ENCODE data around the gene ASIP. TPM values are rescaled to one million over a fixed set of nuclear protein-coding genes. Genes with fewer than 3 reads are reported as not detected.
"Not testable (repeated sequence)": the region's sequence is repeated elsewhere in the genome, so short reads cannot be mapped to it uniquely, and the experiment has no call there.

Gene ASIP
- not detected in 2 replicates for total RNA-seq

- H3K4me3 ChIP-seq (ENCODE audit: low read depth, low read length) = no peak within 1 kb of the TSS
- DNase-seq (ENCODE audit: low read depth) = no peak
- no peak for TF ChIP-seq CTCF (conservative IDR thresholded peaks at IDR 0.05; ENCODE audit: low read depth, low read length)
Measured at GRCh38 chr20:34240693-34241615, at the start of gene ASIP. Gene ASIP (plus strand): TSS chr20:34241423. CDS start chr20:34260375, 18,952 bp downstream.

GRCh38 chr20:34193051-34193450, 48.2 kb upstream of the ASIP start:
- DNase-seq (ENCODE audit: low read depth) = no peak
- H3K4me3 ChIP-seq (ENCODE audit: low read depth, low read length) = no peak overlapping the region
- TF ChIP-seq CTCF (conservative IDR thresholded peaks at IDR 0.05; ENCODE audit: low read depth, low read length) = no peak

- H3K4me3 ChIP-seq (ENCODE audit: low read depth, low read length) = no peak overlapping the region
- TF ChIP-seq CTCF (conservative IDR thresholded peaks at IDR 0.05; ENCODE audit: low read depth, low read length) = no peak
- DNase-seq (ENCODE audit: low read depth) = no peak
Measured at GRCh38 chr20:34199183-34199582, 42.0 kb upstream of the ASIP start.

- TF ChIP-seq CTCF (conservative IDR thresholded peaks at IDR 0.05; ENCODE audit: low read depth, low read length) = no peak
- no peak overlapping the region for H3K4me3 ChIP-seq (ENCODE audit: low read depth, low read length)
- DNase-seq (ENCODE audit: low read depth) = no peak
Measured at GRCh38 chr20:34200023-34200422, 41.2 kb upstream of the ASIP start.

DNA sequence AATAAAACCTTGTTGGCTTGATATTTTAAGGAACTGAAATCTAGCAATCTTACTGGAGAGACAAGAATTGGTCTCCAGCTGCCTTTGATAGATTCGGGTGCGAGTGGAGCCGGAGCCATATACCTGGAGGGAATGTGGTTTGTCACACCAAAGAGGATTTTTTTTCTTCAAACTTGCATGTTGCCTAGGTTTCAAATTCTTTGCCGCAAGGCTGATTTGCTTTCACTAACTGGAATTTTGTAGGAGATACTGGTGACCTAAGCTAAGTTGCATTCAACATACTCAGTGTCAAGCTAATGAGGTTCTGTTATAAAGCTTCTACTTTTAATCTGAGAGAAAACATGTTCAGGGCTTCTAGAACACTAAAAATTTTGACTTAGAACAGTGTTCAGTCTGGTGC, 39.7 kb upstream of the ASIP start:
- no peak for DNase-seq (ENCODE audit: low read depth)
- no peak overlapping the region for H3K4me3 ChIP-seq (ENCODE audit: low read depth, low read length)
- TF ChIP-seq CTCF (conservative IDR thresholded peaks at IDR 0.05; ENCODE audit: low read depth, low read length) = no peak

DNA sequence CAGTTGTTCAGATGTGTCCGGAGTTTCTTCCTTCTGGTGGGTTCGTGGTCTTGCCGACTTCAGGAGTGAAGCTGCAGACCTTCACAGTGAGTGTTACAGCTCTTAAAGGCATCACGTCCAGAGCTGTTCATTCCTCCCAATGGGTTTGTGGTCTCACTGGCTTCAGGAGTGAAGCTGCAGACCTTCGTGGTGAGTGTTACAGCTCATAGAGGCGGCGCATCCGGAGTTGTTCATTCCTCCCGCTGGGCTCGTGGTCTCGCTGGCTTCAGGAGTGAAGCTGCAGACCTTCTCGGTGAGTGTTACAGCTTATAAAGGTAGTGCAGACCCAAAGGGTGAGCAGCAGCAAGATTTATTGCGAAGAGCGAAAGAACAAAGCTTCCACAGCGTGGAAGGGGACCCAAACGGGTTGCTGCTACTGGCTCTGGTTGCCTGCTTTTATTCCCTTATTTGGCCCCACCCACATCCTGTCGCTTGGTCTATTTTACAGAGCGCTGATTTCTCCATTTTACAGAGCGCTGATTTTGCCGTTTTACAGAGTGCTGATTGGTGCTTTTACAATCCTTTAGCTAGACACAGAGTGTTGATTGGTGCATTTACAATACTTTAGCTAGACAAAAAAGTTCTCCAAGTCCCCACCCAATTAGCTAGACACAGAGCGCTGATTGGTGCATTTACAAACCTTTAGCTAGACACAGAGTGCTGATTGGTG, 35.9 kb upstream of the ASIP start:
- H3K4me3 ChIP-seq (ENCODE audit: low read depth, low read length); DNase-seq (ENCODE audit: low read depth): not testable (repeated sequence)

- TF ChIP-seq CTCF (conservative IDR thresholded peaks at IDR 0.05; ENCODE audit: low read depth, low read length) = no peak
Measured at GRCh38 chr20:34209111-34209510, 32.1 kb upstream of the ASIP start.

More at GRCh38 chr20:34209111-34209510, 32.1 kb upstream of the ASIP start:
- no peak for DNase-seq (ENCODE audit: low read depth)
- no peak overlapping the region for H3K4me3 ChIP-seq (ENCODE audit: low read depth, low read length)
